ENCODE measurements around the gene HOXB3. TPM values are rescaled to one million over a fixed set of nuclear protein-coding genes. Genes with fewer than 3 reads are reported as not detected.

HOXB3 gene
- total and polyA plus RNA-seq, 2 donors (not counting 1 experiment from before 2014, with no cell fraction given): 15.7 to 28.6 TPM

- H3K9ac ChIP-seq (ENCODE audit: insufficient read depth, low read length): no peak overlapping the region
- no peak for DNase-seq (ENCODE audit: low read depth in 2 of 2)
- no peaks in the 10 kb centered on the region for H3K9me3 ChIP-seq (ENCODE audit: control insufficient read depth, insufficient read depth, low read depth, low read length)
- H4K20me1 ChIP-seq (ENCODE audit: control insufficient read depth, extremely low read depth, insufficient read depth, low read length): peaks cover 2% of the 10 kb centered on the region
- H3K4me3 ChIP-seq (replicated peaks in 1 of 4; ENCODE audit: control extremely low read depth in 1 of 4, insufficient read depth in 1 of 4, low read depth in 3 of 4, low read length in 4 of 4): no peak overlapping the region
- H3K27ac ChIP-seq (ENCODE audit: insufficient read depth, low read length): no peak overlapping the region
- H3K79me2 ChIP-seq (ENCODE audit: control insufficient read depth, insufficient read depth, low read length): no peaks in the 10 kb centered on the region
- TF ChIP-seq CTCF (conservative IDR thresholded peaks at IDR 0.05 in 1 of 2, IDR thresholded peaks at IDR 0.05 in 1 of 2; ENCODE audit: low read depth in 1 of 2, low read length in 2 of 2) (no peak), EZH2 (IDR thresholded peaks at IDR 0.05; ENCODE audit: low read length, missing control alignments) (peak; percentile 29)
- peaks cover 4% of the 10 kb centered on the region for H3K4me1 ChIP-seq (ENCODE audit: control insufficient read depth, extremely low read depth, insufficient read depth, low read length)
- no peak overlapping the region for H3K4me2 ChIP-seq (ENCODE audit: extremely low read depth, insufficient read depth, low read length)
- peaks cover 99% of the 10 kb centered on the region for H3K27me3 ChIP-seq (ENCODE audit: control insufficient read depth, insufficient read depth, low read length)
- H3K36me3 ChIP-seq (ENCODE audit: control insufficient read depth, insufficient read depth, low read length): no peaks in the 10 kb centered on the region
- H2AFZ ChIP-seq (ENCODE audit: low read length): no peak overlapping the region
Observed at GRCh38 chr17:48627623-48628521, 37.8 kb upstream of the HOXB3 start.

- peak; percentile 49 for TF ChIP-seq EZH2 (IDR thresholded peaks at IDR 0.05; ENCODE audit: low read length, missing control alignments)
- no peak for TF ChIP-seq CTCF (conservative IDR thresholded peaks at IDR 0.05 in 1 of 2, IDR thresholded peaks at IDR 0.05 in 1 of 2; ENCODE audit: low read depth in 1 of 2, low read length in 2 of 2)
- no peak overlapping the region for H3K4me2 ChIP-seq (ENCODE audit: extremely low read depth, insufficient read depth, low read length)
- no peak for DNase-seq (ENCODE audit: low read depth in 2 of 2)
- no peak overlapping the region for H2AFZ ChIP-seq (ENCODE audit: low read length)
- peaks cover 2% of the 10 kb centered on the region for H4K20me1 ChIP-seq (ENCODE audit: control insufficient read depth, extremely low read depth, insufficient read depth, low read length)
- H3K9me3 ChIP-seq (ENCODE audit: control insufficient read depth, insufficient read depth, low read depth, low read length): no peaks in the 10 kb centered on the region
- no peak overlapping the region for H3K4me3 ChIP-seq (replicated peaks in 1 of 4; ENCODE audit: control extremely low read depth in 1 of 4, insufficient read depth in 1 of 4, low read depth in 3 of 4, low read length in 4 of 4)
- H3K4me1 ChIP-seq (ENCODE audit: control insufficient read depth, extremely low read depth, insufficient read depth, low read length): peaks cover 4% of the 10 kb centered on the region
- H3K9ac ChIP-seq (ENCODE audit: insufficient read depth, low read length): no peak overlapping the region
- H3K27ac ChIP-seq (ENCODE audit: insufficient read depth, low read length): no peak overlapping the region
- no peaks in the 10 kb centered on the region for H3K36me3 ChIP-seq (ENCODE audit: control insufficient read depth, insufficient read depth, low read length)
- peaks cover 99% of the 10 kb centered on the region for H3K27me3 ChIP-seq (ENCODE audit: control insufficient read depth, insufficient read depth, low read length)
- no peaks in the 10 kb centered on the region for H3K79me2 ChIP-seq (ENCODE audit: control insufficient read depth, insufficient read depth, low read length)
Observed at GRCh38 chr17:48627118-48627597, 37.1 kb upstream of the HOXB3 start.

GRCh38 chr17:48626245-48627117 is 36.4 kb upstream of the HOXB3 start, which contains the start of gene HOXB9:
Gene HOXB9, minus strand, starts transcription at chr17:48626358. Its CDS starts 89 bp downstream, at chr17:48626269.
- Histone ChIP-seq H3K27me3 (ENCODE audit: control insufficient read depth, insufficient read depth, low read length) (peaks cover 99% of the 10 kb centered on the region), H3K79me2 (ENCODE audit: control insufficient read depth, insufficient read depth, low read length) (no peaks in the 10 kb centered on the region), H3K27ac (ENCODE audit: insufficient read depth, low read length) (no peak within 1 kb of the TSS), H3K36me3 (ENCODE audit: control insufficient read depth, insufficient read depth, low read length) (no peaks in the 10 kb centered on the region), H3K4me3 (replicated peaks in 1 of 4; ENCODE audit: control extremely low read depth in 1 of 4, insufficient read depth in 1 of 4, low read depth in 3 of 4, low read length in 4 of 4) (peak within 1 kb of the TSS; percentile 27 to 48 (median 34)), H3K9me3 (ENCODE audit: control insufficient read depth, insufficient read depth, low read depth, low read length) (no peaks in the 10 kb centered on the region), H3K4me2 (ENCODE audit: extremely low read depth, insufficient read depth, low read length) (peak within 1 kb of the TSS; percentile 84), H4K20me1 (ENCODE audit: control insufficient read depth, extremely low read depth, insufficient read depth, low read length) (peaks cover 2% of the 10 kb centered on the region), H2AFZ (ENCODE audit: low read length) (no peak within 1 kb of the TSS), H3K4me1 (ENCODE audit: control insufficient read depth, extremely low read depth, insufficient read depth, low read length) (peaks cover 4% of the 10 kb centered on the region), H3K9ac (ENCODE audit: insufficient read depth, low read length) (no peak within 1 kb of the TSS)
- peak; percentile 84 for TF ChIP-seq EZH2 (IDR thresholded peaks at IDR 0.05; ENCODE audit: low read length, missing control alignments)
- TF ChIP-seq CTCF (conservative IDR thresholded peaks at IDR 0.05 in 1 of 2, IDR thresholded peaks at IDR 0.05 in 1 of 2; ENCODE audit: low read depth in 1 of 2, low read length in 2 of 2): no peak
- DNase-seq (ENCODE audit: low read depth in 2 of 2): peak in 1 of 2 donors; percentile 15

Measured in fibroblast of lung (primary cell).